Suprapubic skin (tissue), 4 donors: ENCODE data around the gene PGAM5. TPM values are rescaled to one million over a fixed set of nuclear protein-coding genes. Genes with fewer than 3 reads are reported as not detected.

Experiments
- DNase-seq, 2 donors: peaks; one replicate each; pipeline ENCODE4 v3.0.0-alpha.2; 2019; ENCODE audit warnings: low spot score in 2 of 2
- H3K27ac ChIP-seq: fragments of 200-600 bp; sonication (generic); one replicate; pipeline ENCODE4 v1.5.1; 2019
- H3K27me3 ChIP-seq: fragments of 200-600 bp; sonication (generic); one replicate; pipeline ENCODE4 v1.5.1; 2019
- H3K36me3 ChIP-seq: fragments of 200-600 bp; sonication (generic); one replicate; pipeline ENCODE4 v1.5.1; 2019
- H3K4me1 ChIP-seq: fragments of 200-600 bp; sonication (generic); one replicate; pipeline ENCODE4 v1.5.1; 2019
- H3K4me3 ChIP-seq: fragments of 200-600 bp; sonication (generic); one replicate; pipeline ENCODE4 v1.5.1; 2019; ENCODE audit warnings: mild to moderate bottlenecking
- H3K9me3 ChIP-seq: fragments of 200-600 bp; sonication (generic); one replicate; pipeline ENCODE4 v1.5.1; 2019
- CTCF ChIP-seq, 2 donors: fragments of 200-600 bp in 1 of 2; fragments of 450-650 bp in 1 of 2; sonication (generic) in 1 of 2; IDR thresholded peaks; one replicate each; pipeline ENCODE4 v1.5.1; 2016 to 2019; ENCODE audit warnings: antibody characterized with exemption in 2 of 2, mild to moderate bottlenecking in 1 of 2, moderate library complexity in 1 of 2
- EP300 ChIP-seq: sonication (generic); formaldehyde crosslinking; IDR thresholded peaks from one replicate; pipeline ENCODE4 v1.6.1; 2017; ENCODE audit warnings: antibody characterized with exemption
- POLR2A ChIP-seq, 2 donors: fragments of 450-650 bp; IDR thresholded peaks; one replicate each; pipeline ENCODE4 v1.6.1; 2017; ENCODE audit warnings: antibody characterized with exemption in 2 of 2, mild to moderate bottlenecking in 2 of 2, moderate library complexity in 2 of 2
- POLR2AphosphoS5 ChIP-seq, 3 donors: sonication (generic); formaldehyde crosslinking; IDR thresholded peaks; one replicate each; pipeline ENCODE4 v1.6.1; 2017; ENCODE audit warnings: antibody characterized with exemption in 3 of 3
- WGBS: methylation state at CpG from one replicate; pipeline ENCODE4 v1.1.5; 2018; 5-methylcytosine and 5-hydroxymethylcytosine counted together
- total RNA-seq, 4 donors: library from RNA; depleted of rRNA; stranded (reverse); fragments of >200 nt; gene quantifications; one replicate each; pipeline ENCODE4 v1.1.0, GENCODE V29; 2016

The PGAM5 gene
- total RNA-seq, 4 donors from 2014 or later = 31.4 to 43.1 (median 38.7) TPM

GRCh38 chr12:132718644-132719043 lies 8.0 kb downstream of the PGAM5 start:
- no peak overlapping the region for H3K27ac ChIP-seq
- no peak overlapping the region for H3K4me3 ChIP-seq
- H3K27me3 ChIP-seq = no peaks in the 10 kb centered on the region
- no peak for TF ChIP-seq EP300
- TF ChIP-seq POLR2AphosphoS5 (IDR thresholded peaks at IDR 0.05) = no peak
- no peak for TF ChIP-seq CTCF (IDR thresholded peaks at IDR 0.05)
- no peak for TF ChIP-seq POLR2A (IDR thresholded peaks at IDR 0.05)
- DNase-seq = no peak
- WGBS = 91% methylated on average over 17 of the region's 21 CpGs
- no peaks in the 10 kb centered on the region for H3K9me3 ChIP-seq
- peaks cover 89% of the 10 kb centered on the region for H3K36me3 ChIP-seq
- H3K4me1 ChIP-seq = no peaks in the 10 kb centered on the region

GRCh38 chr12:132719141-132719953 lies 8.7 kb downstream of the PGAM5 start:
- Histone ChIP-seq H3K9me3 (no peaks in the 10 kb centered on the region), H3K36me3 (peaks cover 95% of the 10 kb centered on the region), H3K27ac (no peak overlapping the region), H3K4me3 (no peak overlapping the region), H3K27me3 (no peaks in the 10 kb centered on the region), H3K4me1 (no peaks in the 10 kb centered on the region)
- no peak for TF ChIP-seq POLR2AphosphoS5 (IDR thresholded peaks at IDR 0.05)
- TF ChIP-seq EP300 = no peak
- TF ChIP-seq CTCF (IDR thresholded peaks at IDR 0.05) = no peak
- no peak for TF ChIP-seq POLR2A (IDR thresholded peaks at IDR 0.05)
- no peak for DNase-seq
- 95% methylated on average over 22 of the region's 31 CpGs for WGBS

- H3K9me3 ChIP-seq = no peaks in the 10 kb centered on the region
- H3K27ac ChIP-seq = no peak overlapping the region
- H3K4me3 ChIP-seq = no peak overlapping the region
- no peaks in the 10 kb centered on the region for H3K4me1 ChIP-seq
- no peak for DNase-seq
- H3K27me3 ChIP-seq = no peaks in the 10 kb centered on the region
- no peak for TF ChIP-seq EP300
- no peak for TF ChIP-seq POLR2A (IDR thresholded peaks at IDR 0.05)
- no peak for TF ChIP-seq POLR2AphosphoS5 (IDR thresholded peaks at IDR 0.05)
- TF ChIP-seq CTCF (IDR thresholded peaks at IDR 0.05) = no peak
- peaks cover 95% of the 10 kb centered on the region for H3K36me3 ChIP-seq
- 94% methylated on average over 12 of the region's 12 CpGs for WGBS
Observed at GRCh38 chr12:132719954-132720324, 9.3 kb downstream of the PGAM5 start.

- peaks cover 95% of the 10 kb centered on the region for H3K36me3 ChIP-seq
- TF ChIP-seq EP300 (no peak), POLR2A (IDR thresholded peaks at IDR 0.05) (no peak), CTCF (IDR thresholded peaks at IDR 0.05) (no peak), POLR2AphosphoS5 (IDR thresholded peaks at IDR 0.05) (no peak)
- H3K27me3 ChIP-seq = no peaks in the 10 kb centered on the region
- 95% methylated on average over 25 of the region's 25 CpGs for WGBS
- DNase-seq = no peak
- H3K27ac ChIP-seq = no peak overlapping the region
- H3K4me1 ChIP-seq = no peaks in the 10 kb centered on the region
- H3K9me3 ChIP-seq = no peaks in the 10 kb centered on the region
- no peak overlapping the region for H3K4me3 ChIP-seq
Observed at GRCh38 chr12:132720606-132721345, 10.1 kb downstream of the PGAM5 start.
